Measurements from ENCODE around the gene DOLK.
A peak's percentile ranks its signal among the peaks of the same experiment; 100 is the strongest.

Gene DOLK

GRCh38 chr9:128933731-128934130 lies 13.7 kb downstream of the DOLK start:
- TF ChIP-seq CTCF (IDR thresholded peaks at IDR 0.05; ENCODE audit: low read depth, low read length, missing control alignments) = no peak
- no peak for DNase-seq (ENCODE audit: extremely low read depth, low read depth)
- H3K4me3 ChIP-seq (replicated peaks; ENCODE audit: low read depth, low read length) = no peak overlapping the region

GRCh38 chr9:128929560-128929959 lies 17.8 kb downstream of the DOLK start:
- TF ChIP-seq CTCF (IDR thresholded peaks at IDR 0.05; ENCODE audit: low read depth, low read length, missing control alignments) = no peak
- H3K4me3 ChIP-seq (replicated peaks; ENCODE audit: low read depth, low read length) = no peak overlapping the region
- DNase-seq (ENCODE audit: extremely low read depth, low read depth) = no peak

DNA sequence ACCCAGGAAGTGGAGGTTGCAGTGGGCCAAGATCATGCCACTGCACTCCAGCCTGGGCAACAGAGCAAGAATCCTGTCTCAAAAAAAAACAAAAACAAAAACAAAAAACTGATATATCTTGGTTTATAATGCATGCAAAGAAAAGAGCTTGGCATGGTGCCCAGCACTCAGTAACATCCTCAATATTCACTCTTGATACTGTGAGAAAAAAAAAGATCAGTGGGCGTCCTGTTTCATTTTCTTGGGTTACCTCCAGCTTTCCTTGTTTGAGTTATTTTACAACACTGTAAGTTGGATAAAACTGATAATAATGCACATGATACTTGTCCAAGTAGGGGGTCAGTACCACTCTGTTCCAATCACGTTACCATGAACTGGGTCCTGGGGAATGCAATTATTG lies 18.8 kb downstream of the DOLK start:
- TF ChIP-seq CTCF (IDR thresholded peaks at IDR 0.05; ENCODE audit: low read depth, low read length, missing control alignments) = no peak
- H3K4me3 ChIP-seq (replicated peaks; ENCODE audit: low read depth, low read length) = no peak overlapping the region
- DNase-seq (ENCODE audit: extremely low read depth, low read depth) = no peak

DNA sequence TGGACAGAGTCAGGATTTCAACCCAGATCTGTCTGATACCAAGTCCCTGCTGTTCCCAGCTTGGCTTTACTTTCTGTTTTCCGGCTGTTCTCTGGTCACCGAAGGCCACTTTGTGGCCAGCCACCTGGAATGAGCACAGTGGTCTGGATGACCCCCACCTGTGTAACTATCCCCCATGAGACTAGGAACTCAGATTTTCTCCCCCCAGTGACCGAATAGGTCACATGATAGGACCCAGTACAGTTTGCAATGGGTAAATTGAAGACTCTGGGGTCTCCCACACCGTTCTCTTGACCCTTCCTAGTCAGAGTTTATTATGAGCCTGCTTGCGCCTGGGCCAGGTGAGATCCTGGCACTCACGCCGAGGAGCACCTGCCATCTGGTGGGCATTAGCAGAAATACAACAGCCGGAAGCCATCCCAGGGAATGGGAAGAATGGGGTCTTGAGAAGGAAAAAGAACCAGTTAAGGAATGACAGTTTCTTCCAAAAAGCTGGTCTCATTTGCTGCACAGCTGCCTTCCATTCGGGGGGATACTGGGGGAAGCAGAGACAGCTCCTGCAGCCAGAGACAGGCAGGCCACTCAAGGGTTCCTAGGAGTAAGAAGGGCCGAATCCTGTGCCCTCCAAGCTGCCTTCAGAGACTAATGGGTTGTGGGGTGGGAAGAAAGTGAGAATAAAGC lies 19.5 kb downstream of the DOLK start:
- H3K4me3 ChIP-seq (replicated peaks; ENCODE audit: low read depth, low read length) = no peak overlapping the region
- DNase-seq (ENCODE audit: extremely low read depth, low read depth) = no peak
- peak; percentile 87 for TF ChIP-seq CTCF (IDR thresholded peaks at IDR 0.05; ENCODE audit: low read depth, low read length, missing control alignments)

DNA sequence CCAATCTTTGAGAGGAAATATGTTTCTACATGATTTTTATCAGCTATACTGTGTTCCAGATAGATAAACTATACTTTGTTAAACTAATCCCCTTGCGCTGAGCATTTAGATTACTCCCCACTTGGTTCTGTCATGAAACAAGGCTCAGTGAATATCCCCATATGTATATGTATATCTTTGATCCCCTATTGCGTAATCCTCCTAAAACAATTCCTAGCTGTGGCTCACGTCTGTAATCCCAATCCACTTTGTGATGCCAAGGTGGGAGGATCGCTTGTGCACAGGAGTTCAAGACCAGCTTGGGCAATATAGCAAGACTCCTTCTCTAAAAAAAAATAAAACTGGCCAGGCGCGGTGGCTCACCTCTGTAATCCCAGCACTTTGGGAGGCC lies 23.9 kb downstream of the DOLK start:
- no peak for TF ChIP-seq CTCF (IDR thresholded peaks at IDR 0.05; ENCODE audit: low read depth, low read length, missing control alignments)
- no peak for DNase-seq (ENCODE audit: extremely low read depth, low read depth)
- H3K4me3 ChIP-seq (replicated peaks; ENCODE audit: low read depth, low read length) = no peak overlapping the region

DNA sequence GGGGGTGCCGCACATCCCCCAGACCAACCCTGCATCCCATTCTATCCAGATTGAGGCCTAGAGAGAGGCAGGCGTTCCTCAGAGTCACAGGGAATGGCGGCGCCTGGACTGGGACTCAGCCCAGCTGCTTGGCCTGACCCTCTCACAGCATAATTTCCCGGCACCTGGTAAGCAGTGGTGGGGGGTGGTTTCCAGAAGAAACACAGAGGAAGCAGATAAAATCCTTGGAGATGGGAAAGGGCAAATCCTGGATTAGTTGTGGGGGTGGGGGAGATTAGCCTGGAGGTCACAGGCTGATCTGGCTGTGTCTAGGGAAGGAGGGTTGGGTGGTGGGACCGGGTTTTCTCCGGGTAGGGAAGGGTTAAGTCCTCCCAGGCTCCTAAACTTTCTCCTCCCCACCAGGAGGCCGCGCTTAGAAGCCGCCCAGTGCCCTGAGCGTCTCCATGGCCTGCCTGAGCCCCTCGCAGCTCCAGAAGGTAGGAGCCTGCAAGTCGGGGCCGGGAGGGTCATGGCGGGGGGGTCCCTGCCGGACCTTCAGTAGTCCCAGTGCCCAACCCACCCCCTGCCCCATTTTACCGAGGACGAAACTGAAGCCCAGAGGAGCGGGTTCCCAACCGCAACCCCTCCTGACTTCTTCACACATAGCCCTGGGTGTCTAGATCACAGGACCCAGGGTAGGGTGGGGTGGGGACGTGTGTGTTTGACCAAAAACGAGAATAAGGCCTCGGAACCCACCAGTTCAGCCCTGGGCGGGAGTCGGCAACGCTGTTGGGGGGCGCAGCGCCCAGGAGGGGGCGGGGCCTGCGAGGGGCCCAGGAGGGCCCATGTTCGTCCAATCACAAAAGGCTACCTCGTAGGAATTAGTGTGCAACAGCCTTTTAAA lies 25.3 kb downstream of the DOLK start:
- peak overlapping the region; percentile 42 for H3K4me3 ChIP-seq (replicated peaks; ENCODE audit: low read depth, low read length)
- no peak for TF ChIP-seq CTCF (IDR thresholded peaks at IDR 0.05; ENCODE audit: low read depth, low read length, missing control alignments)
- DNase-seq (ENCODE audit: extremely low read depth, low read depth) = no peak

All from HFF-Myc (cell line).